Lower leg skin (tissue), 4 donors: ENCODE data around the gene DHDDS. TPM values are rescaled to one million over a fixed set of nuclear protein-coding genes. Genes with fewer than 3 reads are reported as not detected.
A peak's percentile ranks its signal among the peaks of the same experiment; 100 is the strongest.
"Not testable (repeated sequence)": the region's sequence is repeated elsewhere in the genome, so short reads cannot be mapped to it uniquely, and the experiment has no call there.

Experiments used
- DNase-seq, 2 donors: peaks; one replicate each; pipeline ENCODE4 v3.0.0-alpha.2; 2019; ENCODE audit warnings: low spot score in 2 of 2
- H3K4me3 ChIP-seq: fragments of 200-600 bp; sonication (generic); 2 replicates; pipeline ENCODE4 v1.5.1; 2017; ENCODE audit warnings: mild to moderate bottlenecking, low read depth; ENCODE audit not compliant: poor library complexity, severe bottlenecking
- CTCF ChIP-seq, 3 donors: fragments of 450-650 bp; IDR thresholded peaks; one replicate each; pipeline ENCODE4 v1.5.1; 2016; ENCODE audit warnings: antibody characterized with exemption in 3 of 3, mild to moderate bottlenecking in 3 of 3, moderate library complexity in 2 of 3
- POLR2A ChIP-seq, 2 donors: fragments of 450-650 bp; IDR thresholded peaks; one replicate each; pipeline ENCODE4 v1.6.1; 2016 to 2017; ENCODE audit warnings: antibody characterized with exemption in 2 of 2, mild to moderate bottlenecking in 1 of 2, moderate library complexity in 1 of 2
- WGBS, 2 donors: methylation state at CpG; one replicate each; pipeline ENCODE4 v1.1.5; 2018; 5-methylcytosine and 5-hydroxymethylcytosine counted together
- intact Hi-C: fragments of 100-400 bp; cut with DNase I; formaldehyde crosslinking; loops from one replicate; pipeline ENCODE4 v1.15.0; 2023; ENCODE audit warnings: low total_unique reads
- total RNA-seq, 4 donors: library from RNA; depleted of rRNA; stranded (reverse); fragments of >200 nt; gene quantifications; one replicate each; pipeline ENCODE4 v1.1.0, GENCODE V29; 2016

DHDDS gene
- total RNA-seq, 4 donors from 2014 or later: 23.9 to 47.2 (median 39.9) TPM

GRCh38 chr1:26500488-26501175 is 68.5 kb downstream of the DHDDS start:
- TF ChIP-seq POLR2A (IDR thresholded peaks at IDR 0.05): no peak
- no peak for TF ChIP-seq CTCF (IDR thresholded peaks at IDR 0.05)
- WGBS, 2 donors: 1 to 2% methylated on average over 28 to 70 of the region's 74 CpGs
- peak overlapping the region; percentile 61 for H3K4me3 ChIP-seq
- peak; percentile 82 to 98 for DNase-seq
- intact Hi-C loops: no loop called here

- DNase-seq, intact Hi-C loops, H3K4me3 ChIP-seq: not testable (repeated sequence)
- WGBS, 2 donors: 70% methylated on average over 2 of the region's 2 CpGs
These were observed 78.6 kb downstream of the DHDDS start for GRCh38 chr1:26510711-26511110.

- intact Hi-C loops, DNase-seq, H3K4me3 ChIP-seq: not testable (repeated sequence)
- 67 to 83% methylated on average over 4 of the region's 4 CpGs for WGBS, 2 donors
These were observed 83.7 kb downstream of the DHDDS start for GRCh38 chr1:26515836-26516235.

- no peak for DNase-seq
- intact Hi-C loops: no loop called here
- 68 to 72% methylated on average over 4 of the region's 4 CpGs for WGBS, 2 donors
- TF ChIP-seq CTCF (IDR thresholded peaks at IDR 0.05): no peak
- no peak for TF ChIP-seq POLR2A (IDR thresholded peaks at IDR 0.05)
- H3K4me3 ChIP-seq: no peak overlapping the region
These were observed 85.1 kb downstream of the DHDDS start for GRCh38 chr1:26516987-26517765.

GRCh38 chr1:26517766-26518049 is 85.6 kb downstream of the DHDDS start:
- no peak for TF ChIP-seq POLR2A (IDR thresholded peaks at IDR 0.05)
- no peak for TF ChIP-seq CTCF (IDR thresholded peaks at IDR 0.05)
- no peak overlapping the region for H3K4me3 ChIP-seq
- DNase-seq: no peak
- intact Hi-C loops: no loop called here
- 90 to 94% methylated on average over 1 of the region's 1 CpG for WGBS, 2 donors

- TF ChIP-seq POLR2A (IDR thresholded peaks at IDR 0.05): no peak
- intact Hi-C loops: no loop called here
- WGBS, 2 donors: 76 to 82% methylated on average over 6 of the region's 6 CpGs
- DNase-seq: no peak
- no peak overlapping the region for H3K4me3 ChIP-seq
These were observed 86.2 kb downstream of the DHDDS start for GRCh38 chr1:26518355-26518754.

GRCh38 chr1:26520339-26520738 is 88.2 kb downstream of the DHDDS start:
- WGBS, 2 donors: 88% methylated on average over 5 of the region's 5 CpGs
- no peak overlapping the region for H3K4me3 ChIP-seq
- no peak for TF ChIP-seq CTCF (IDR thresholded peaks at IDR 0.05)
- no peak for TF ChIP-seq POLR2A (IDR thresholded peaks at IDR 0.05)
- intact Hi-C loops: no loop called here
- DNase-seq: no peak

Other genes with a start within 250 kb of the DHDDS start
- not detected for gene CATSPER4, start 241.7 kb upstream of the DHDDS start, total RNA-seq
- 10 to 100 TPM; 13.0 to 17.2 (median 14.1) TPM for gene CEP85, start 198.1 kb upstream of the DHDDS start, total RNA-seq
- gene SH3BGRL3, start 152.2 kb upstream of the DHDDS start, total RNA-seq: 10 to 100 TPM; 74.8 to 97.1 (median 78.3) TPM
- gene UBXN11, start 125.7 kb upstream of the DHDDS start, total RNA-seq: 1 to 10 TPM; 5.1 to 9.6 (median 5.8) TPM
- gene CD52, start 114.4 kb upstream of the DHDDS start, total RNA-seq: 1 to 10 TPM in 3 of 4 donors, not detected in 1; 2.0 to 6.1 (median 3.5) TPM
- gene CRYBG2, start 78.2 kb upstream of the DHDDS start, total RNA-seq: 100 to 1,000 TPM in 1 of 4 donors, 10 to 100 TPM in 3; 52.3 to 104 (median 56.9) TPM
- gene ZNF683, start 59.6 kb upstream of the DHDDS start, total RNA-seq: not detected
- not detected for gene LIN28A, start 21.5 kb upstream of the DHDDS start, total RNA-seq
- gene HMGN2, start 40.1 kb downstream of the DHDDS start, total RNA-seq: 100 to 1,000 TPM; 128 to 224 (median 167) TPM
- 10 to 100 TPM; 34.1 to 72.6 (median 38.2) TPM for gene RPS6KA1, start 97.4 kb downstream of the DHDDS start, total RNA-seq